ENCODE data around the gene TBCD.

The TBCD gene

DNA sequence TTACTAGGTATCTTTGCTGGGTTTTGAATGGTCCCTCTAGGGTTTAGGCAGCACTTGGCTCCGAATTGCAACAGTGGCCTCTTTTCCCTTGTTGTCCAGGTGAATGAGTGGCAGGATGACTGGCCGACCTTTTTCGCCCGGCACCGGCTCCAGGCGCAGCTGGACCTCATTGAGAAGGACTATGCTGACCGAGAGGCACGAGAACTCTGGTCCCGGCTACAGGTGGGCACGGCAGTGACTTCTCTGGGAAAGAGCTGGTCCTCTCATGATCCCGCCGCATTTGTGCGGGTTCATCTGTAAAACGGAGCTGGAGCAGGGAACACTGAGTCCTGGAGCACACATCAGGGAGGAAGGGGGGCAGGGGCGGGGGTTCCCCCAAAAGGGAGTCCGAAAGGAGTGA, 3.1 kb upstream of the TBCD start:
- Histone ChIP-seq H3K36me3 (replicated peaks) (no peaks in the 10 kb centered on the region), H3K27me3 (replicated peaks) (no peaks in the 10 kb centered on the region), H3K4me3 (ENCODE audit: low read depth, low read length) (no peak overlapping the region), H3K27ac (no peak overlapping the region)
- no peak for DNase-seq
- in situ Hi-C loops (cut with HindIII; ENCODE audit: low pct_ligation_motif_present, low sequenced_read_pairs), result no loop called here
- TF ChIP-seq, protein P1, sequence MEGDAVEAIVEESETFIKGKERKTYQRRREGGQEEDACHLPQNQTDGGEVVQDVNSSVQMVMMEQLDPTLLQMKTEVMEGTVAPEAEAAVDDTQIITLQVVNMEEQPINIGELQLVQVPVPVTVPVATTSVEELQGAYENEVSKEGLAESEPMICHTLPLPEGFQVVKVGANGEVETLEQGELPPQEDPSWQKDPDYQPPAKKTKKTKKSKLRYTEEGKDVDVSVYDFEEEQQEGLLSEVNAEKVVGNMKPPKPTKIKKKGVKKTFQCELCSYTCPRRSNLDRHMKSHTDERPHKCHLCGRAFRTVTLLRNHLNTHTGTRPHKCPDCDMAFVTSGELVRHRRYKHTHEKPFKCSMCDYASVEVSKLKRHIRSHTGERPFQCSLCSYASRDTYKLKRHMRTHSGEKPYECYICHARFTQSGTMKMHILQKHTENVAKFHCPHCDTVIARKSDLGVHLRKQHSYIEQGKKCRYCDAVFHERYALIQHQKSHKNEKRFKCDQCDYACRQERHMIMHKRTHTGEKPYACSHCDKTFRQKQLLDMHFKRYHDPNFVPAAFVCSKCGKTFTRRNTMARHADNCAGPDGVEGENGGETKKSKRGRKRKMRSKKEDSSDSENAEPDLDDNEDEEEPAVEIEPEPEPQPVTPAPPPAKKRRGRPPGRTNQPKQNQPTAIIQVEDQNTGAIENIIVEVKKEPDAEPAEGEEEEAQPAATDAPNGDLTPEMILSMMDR (IDR thresholded peaks at IDR 0.05; ENCODE audit: low read depth, low read length, missing control alignments), result no peak

DNA sequence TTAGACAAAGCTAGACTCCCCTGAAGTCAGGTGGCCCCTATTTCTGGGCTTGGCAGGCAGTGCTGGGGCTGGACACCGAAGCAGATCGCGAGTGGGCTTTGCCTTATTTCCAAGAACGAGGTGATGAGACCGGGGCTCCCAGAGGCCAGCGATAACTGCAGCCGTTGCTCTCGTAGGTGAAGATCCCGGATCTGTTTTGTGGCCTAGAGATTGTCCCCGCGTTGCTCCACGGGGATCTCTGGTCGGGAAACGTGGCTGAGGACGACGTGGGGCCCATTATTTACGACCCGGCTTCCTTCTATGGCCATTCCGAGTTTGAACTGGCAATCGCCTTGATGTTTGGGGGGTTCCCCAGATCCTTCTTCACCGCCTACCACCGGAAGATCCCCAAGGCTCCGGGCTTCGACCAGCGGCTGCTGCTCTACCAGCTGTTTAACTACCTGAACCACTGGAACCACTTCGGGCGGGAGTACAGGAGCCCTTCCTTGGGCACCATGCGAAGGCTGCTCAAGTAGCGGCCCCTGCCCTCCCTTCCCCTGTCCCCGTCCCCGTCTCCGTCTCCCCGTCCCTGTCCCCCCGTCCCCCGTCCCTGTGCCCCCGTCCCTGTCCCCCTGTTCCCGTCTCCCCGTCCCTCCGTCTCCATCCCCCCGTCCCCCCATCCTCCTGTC, 1.5 kb upstream of the TBCD start:
- H3K27ac ChIP-seq, result no peak overlapping the region
- in situ Hi-C loops (cut with HindIII; ENCODE audit: low pct_ligation_motif_present, low sequenced_read_pairs), result no loop called here
- no peak overlapping the region for H3K4me3 ChIP-seq (ENCODE audit: low read depth, low read length)
- TF ChIP-seq, protein P1 (IDR thresholded peaks at IDR 0.05; ENCODE audit: low read depth, low read length, missing control alignments), result no peak
- H3K27me3 ChIP-seq (replicated peaks), result no peaks in the 10 kb centered on the region
- H3K36me3 ChIP-seq (replicated peaks), result no peaks in the 10 kb centered on the region
- DNase-seq, result no peak

DNA sequence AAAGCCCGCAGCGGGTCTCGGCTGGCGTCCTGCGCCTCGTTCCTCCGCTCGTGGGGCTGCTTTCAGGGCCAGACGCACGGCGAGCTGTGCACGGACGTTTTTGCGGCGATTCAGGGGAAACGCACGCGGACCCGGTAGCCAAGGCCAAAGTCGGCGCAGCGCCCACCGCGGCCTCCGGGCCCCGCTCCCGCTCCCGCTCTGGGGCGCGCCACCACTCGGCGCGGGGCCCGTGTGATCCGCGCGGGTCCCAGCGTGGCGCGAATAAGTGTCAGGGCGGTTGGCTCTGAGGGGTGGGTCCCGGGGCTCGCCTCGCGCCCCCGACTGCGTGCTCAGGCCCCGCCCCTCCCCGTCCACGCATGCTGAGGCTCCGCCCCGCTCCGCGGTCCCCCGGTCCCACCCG, 694 bp upstream of the TBCD start:
- no peaks in the 10 kb centered on the region for H3K36me3 ChIP-seq (replicated peaks)
- no peaks in the 10 kb centered on the region for H3K27me3 ChIP-seq (replicated peaks)
- TF ChIP-seq, protein P1 (IDR thresholded peaks at IDR 0.05; ENCODE audit: low read depth, low read length, missing control alignments), result no peak
- DNase-seq, result no peak
- in situ Hi-C loops (cut with HindIII; ENCODE audit: low pct_ligation_motif_present, low sequenced_read_pairs), result no loop called here
- peak overlapping the region; percentile 54 for H3K4me3 ChIP-seq (ENCODE audit: low read depth, low read length)
- H3K27ac ChIP-seq, result no peak overlapping the region

DNA sequence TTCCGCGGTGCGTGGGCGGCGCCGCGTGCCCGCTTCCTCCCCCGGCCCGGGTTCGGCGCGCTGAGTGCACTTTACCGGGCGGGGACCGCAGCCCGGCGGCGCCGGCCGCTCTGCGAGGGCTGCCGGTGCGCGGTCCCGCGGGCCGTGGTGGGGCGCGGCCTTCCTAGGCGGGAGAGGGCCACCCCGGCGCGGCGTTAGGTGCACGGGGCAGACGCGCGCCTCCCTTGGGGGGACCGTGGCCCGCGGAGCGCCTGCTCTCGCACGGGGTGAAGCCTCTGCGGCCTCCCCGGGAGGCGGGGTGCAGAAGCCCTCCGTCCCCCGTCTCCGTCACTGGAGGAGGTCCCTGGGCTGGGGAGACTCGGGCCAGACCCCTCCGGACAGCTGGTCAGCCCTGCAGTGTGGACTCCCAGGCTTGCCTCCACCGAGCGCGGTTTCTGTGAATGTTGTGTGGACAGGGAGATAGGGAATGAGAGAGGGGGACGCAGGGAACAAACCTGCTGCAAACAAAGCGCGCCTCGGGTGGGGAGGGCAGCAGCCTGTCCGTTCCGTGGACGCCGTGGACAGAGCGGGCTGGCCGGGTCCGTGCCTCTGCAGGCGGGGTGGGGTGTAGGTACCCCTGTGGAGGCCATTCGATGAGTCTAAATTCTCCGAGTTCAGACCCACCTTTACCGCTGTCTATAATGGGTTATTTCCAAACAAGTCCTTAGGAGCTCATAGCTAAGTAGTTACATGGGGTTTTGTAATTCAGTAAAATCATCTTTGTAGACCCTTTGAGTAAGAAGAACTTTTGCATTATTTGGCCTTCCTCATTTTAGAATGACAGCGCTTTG, 721 bp downstream of the TBCD start:
- TF ChIP-seq, protein P1 (IDR thresholded peaks at IDR 0.05; ENCODE audit: low read depth, low read length, missing control alignments), result no peak
- Histone ChIP-seq H3K27ac (no peak overlapping the region), H3K36me3 (replicated peaks) (no peaks in the 10 kb centered on the region), H3K4me3 (ENCODE audit: low read depth, low read length) (peak overlapping the region; percentile 77), H3K27me3 (replicated peaks) (no peaks in the 10 kb centered on the region)
- in situ Hi-C loops (cut with HindIII; ENCODE audit: low pct_ligation_motif_present, low sequenced_read_pairs), result no loop called here
- DNase-seq, result no peak

DNA sequence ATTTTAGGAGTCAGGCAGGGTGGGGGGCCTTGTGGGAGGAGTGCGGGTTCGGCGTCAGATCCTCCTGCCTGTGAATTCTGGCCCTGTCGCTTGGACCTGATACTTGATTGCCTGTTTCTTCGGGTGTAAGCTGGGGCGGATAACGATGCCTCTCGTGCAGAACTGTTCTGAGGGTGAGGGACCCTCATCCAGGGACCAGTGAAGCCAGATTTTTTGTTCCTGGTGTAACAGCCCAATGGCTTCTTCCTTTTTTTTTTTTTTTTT, 1.3 kb downstream of the TBCD start:
- Histone ChIP-seq H3K36me3 (replicated peaks) (no peaks in the 10 kb centered on the region), H3K27me3 (replicated peaks) (no peaks in the 10 kb centered on the region), H3K4me3 (ENCODE audit: low read depth, low read length) (peak overlapping the region; percentile 77), H3K27ac (no peak overlapping the region)
- TF ChIP-seq, protein P1 (IDR thresholded peaks at IDR 0.05; ENCODE audit: low read depth, low read length, missing control alignments), result no peak
- in situ Hi-C loops (cut with HindIII; ENCODE audit: low pct_ligation_motif_present, low sequenced_read_pairs), result no loop called here
- no peak for DNase-seq
